ENCODE data around the gene TNS3. TPM values are rescaled to one million over a fixed set of nuclear protein-coding genes. Genes with fewer than 3 reads are reported as not detected.
A peak's percentile ranks its signal among the peaks of the same experiment; 100 is the strongest.

TNS3 gene
- total and polyA plus RNA-seq, 2 donors (not counting 3 experiments of a cell fraction or from before 2014, with no cell fraction given): 10.4 to 45.1 TPM

DNA sequence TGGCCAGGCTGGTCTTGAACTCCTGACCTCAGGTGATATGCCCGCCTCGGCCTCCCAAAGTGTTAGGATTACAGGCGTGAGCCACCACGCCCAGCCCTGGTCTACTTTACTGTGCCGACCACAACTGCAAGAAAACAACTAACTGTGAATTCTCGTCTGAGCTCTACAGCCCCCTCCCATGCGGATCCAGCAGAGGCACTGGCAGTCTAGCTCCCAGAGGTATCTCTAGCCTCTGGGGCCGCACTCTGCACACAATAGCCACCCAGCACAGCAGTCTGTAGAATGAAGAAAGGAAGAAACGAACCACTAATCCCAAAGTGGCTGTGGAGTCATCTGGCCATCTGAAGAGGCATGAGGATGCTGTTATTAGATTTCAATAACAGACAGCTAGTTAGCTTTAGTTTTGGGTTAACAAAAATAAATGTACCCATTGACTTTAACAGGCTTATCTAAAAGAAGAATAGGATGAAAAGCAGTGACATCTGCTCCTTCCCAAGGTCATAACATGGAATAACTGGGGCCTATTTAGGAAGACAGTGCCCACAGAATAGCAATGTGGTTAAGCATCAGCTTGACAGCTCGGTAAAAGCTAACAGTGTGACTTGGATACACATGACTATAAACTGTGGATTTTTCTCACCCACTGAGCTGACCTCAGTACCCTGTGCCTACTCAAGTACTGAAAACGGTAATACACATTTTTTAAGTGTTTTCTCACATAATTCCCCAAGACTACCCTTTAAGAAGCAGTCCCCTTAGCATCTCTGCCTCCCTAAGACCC, 131.9 kb downstream of the TNS3 start:
- BruUV-seq (replicated peaks): no TSS peak
- Histone ChIP-seq H3K9me1 (replicated peaks; ENCODE audit: control insufficient read depth, extremely low read depth, insufficient read depth, low read length) (no peaks in the 10 kb centered on the region), H4K20me1 (replicated peaks; ENCODE audit: control insufficient read depth, extremely low read depth, insufficient read depth, low read length) (no peaks in the 10 kb centered on the region), H3K36me3 (ENCODE audit: control insufficient read depth in 2 of 2, extremely low read depth in 1 of 2, insufficient read depth in 2 of 2, low read length in 2 of 2) (no peaks in the 10 kb centered on the region), H3K27ac (ENCODE audit: insufficient read depth, low read depth, low read length) (no peak overlapping the region), H3K4me3 (replicated peaks in 1 of 3; ENCODE audit: insufficient read depth in 1 of 3, low read depth in 1 of 3, low read length in 3 of 3) (no peak overlapping the region), H2AFZ (ENCODE audit: low read depth, low read length) (no peak overlapping the region), H3K27me3 (ENCODE audit: control insufficient read depth in 2 of 2, insufficient read depth in 2 of 2, low read length in 2 of 2) (no peaks in the 10 kb centered on the region), H3K9me3 (replicated peaks; ENCODE audit: control insufficient read depth, insufficient read depth, low read length) (no peaks in the 10 kb centered on the region), H3K4me1 (ENCODE audit: control insufficient read depth, extremely low read depth, insufficient read depth, low read length) (peaks cover 34% of the 10 kb centered on the region), H3K9ac (replicated peaks; ENCODE audit: extremely low read depth, insufficient read depth, low read length) (no peak overlapping the region), H3K4me2 (ENCODE audit: insufficient read depth, low read length) (no peak overlapping the region), H3K79me2 (ENCODE audit: control insufficient read depth, insufficient read depth, low read length) (peaks cover 58% of the 10 kb centered on the region)
- ChIA-PET CTCF (interaction anchor here (0.8 to 4.5 kb wide), 5 partner anchors 14 to 184 kb away, joined by 3 to 24 read pairs (median 3); no protein-coding TSS in a partner anchor), POLR2A (interaction anchor here (1.0 kb wide), 1 partner anchor 31 kb away, joined by 3 read pairs; no protein-coding TSS in a partner anchor)
- DNase-seq (ENCODE audit: low read depth, low spot score) (no peak), FAIRE-seq (peak; percentile 55)
- dilution Hi-C loops (cut with MboI; ENCODE audit: extremely low pct_ligation_motif_present, low sequenced_read_pairs): no loop called here
- intact Hi-C loops (cut with micrococcal nuclease): loop anchor here (10.0 kb wide), 1 partner anchor 635 kb away; the partner anchor contains the start of gene UPP1
- TF ChIP-seq POLR2A (IDR thresholded peaks at IDR 0.05; ENCODE audit: low read depth, low read length) (no peak), EZH2 (IDR thresholded peaks at IDR 0.05; ENCODE audit: borderline replicate concordance, low read depth, low read length, severe bottlenecking) (no peak), CTCF (IDR thresholded peaks at IDR 0.05; ENCODE audit: extremely low read depth in 1 of 2, insufficient read depth in 1 of 2, low read depth in 1 of 2, low read length in 2 of 2) (no peak), MYC (IDR thresholded peaks at IDR 0.05; ENCODE audit: low read depth, low read length) (no peak), POLR2AphosphoS5 (IDR thresholded peaks at IDR 0.05; ENCODE audit: insufficient read depth, low read depth, low read length) (no peak), GATA2 (IDR thresholded peaks at IDR 0.05; ENCODE audit: insufficient read depth, insufficient read length, low read depth, low read length) (no peak)
- TF ChIP-seq, protein P1, sequence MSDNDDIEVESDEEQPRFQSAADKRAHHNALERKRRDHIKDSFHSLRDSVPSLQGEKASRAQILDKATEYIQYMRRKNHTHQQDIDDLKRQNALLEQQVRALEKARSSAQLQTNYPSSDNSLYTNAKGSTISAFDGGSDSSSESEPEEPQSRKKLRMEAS (IDR thresholded peaks at IDR 0.05; ENCODE audit: insufficient read depth, insufficient read length): no peak

Measured in endothelial cell of umbilical vein (primary cell).